Effector CD4-positive, alpha-beta T cell (primary cell): ENCODE results near the gene PEX14.
"Not testable (repeated sequence)": the region's sequence is repeated elsewhere in the genome, so short reads cannot be mapped to it uniquely, and the experiment has no call there.

Experiments used
- DNase-seq: peaks from one replicate; pipeline ENCODE4 v3.0.0-alpha.2; 2020

Gene PEX14

GRCh38 chr1:10451287-10451686, 23.5 kb upstream of the PEX14 start:
- no peak for DNase-seq

- DNase-seq = no peak
Observed at GRCh38 chr1:10456048-10456447, 18.7 kb upstream of the PEX14 start.

- DNase-seq = no peak
Observed at GRCh38 chr1:10456661-10457060, 18.1 kb upstream of the PEX14 start.

GRCh38 chr1:10457462-10457861, 17.3 kb upstream of the PEX14 start:
- DNase-seq = not testable (repeated sequence)

- DNase-seq = no peak
Observed at GRCh38 chr1:10457875-10458274, 16.9 kb upstream of the PEX14 start.

GRCh38 chr1:10459184-10459583, 15.6 kb upstream of the PEX14 start:
- no peak for DNase-seq

GRCh38 chr1:10467078-10467477, 7.7 kb upstream of the PEX14 start:
- DNase-seq = no peak

- DNase-seq = no peak
Observed at GRCh38 chr1:10470043-10470442, 4.7 kb upstream of the PEX14 start.

- no peak for DNase-seq
Observed at GRCh38 chr1:10471411-10472219, 3.1 kb upstream of the PEX14 start.

GRCh38 chr1:10472220-10473144, 2.3 kb upstream of the PEX14 start, which contains the start of gene DFFA:
Gene DFFA (minus strand): TSS chr1:10472529. CDS start chr1:10472458, 71 bp downstream.
- peak; percentile 92 for DNase-seq

- no peak for DNase-seq
Observed at GRCh38 chr1:10473145-10473765, 1.5 kb upstream of the PEX14 start.

GRCh38 chr1:10474309-10474612, 489 bp upstream of the PEX14 start:
- not testable (repeated sequence) for DNase-seq

GRCh38 chr1:10475510-10475909, 760 bp downstream of the PEX14 start:
- no peak for DNase-seq

- no peak for DNase-seq
Observed at GRCh38 chr1:10479296-10479695, 4.5 kb downstream of the PEX14 start.

GRCh38 chr1:10480614-10481013, 5.9 kb downstream of the PEX14 start:
- no peak for DNase-seq

- DNase-seq = no peak
Observed at GRCh38 chr1:10484521-10484920, 9.8 kb downstream of the PEX14 start.

GRCh38 chr1:10489291-10490055, 14.7 kb downstream of the PEX14 start:
- DNase-seq = no peak

- no peak for DNase-seq
Observed at GRCh38 chr1:10490286-10490970, 15.7 kb downstream of the PEX14 start.

GRCh38 chr1:10494418-10494753, 19.6 kb downstream of the PEX14 start:
- no peak for DNase-seq

GRCh38 chr1:10494754-10495474, 20.2 kb downstream of the PEX14 start:
- DNase-seq = peak; percentile 67

GRCh38 chr1:10495475-10495817, 20.7 kb downstream of the PEX14 start:
- no peak for DNase-seq

- no peak for DNase-seq
Observed at GRCh38 chr1:10495952-10496351, 21.2 kb downstream of the PEX14 start.
